Measurements from ENCODE around the gene CACNA2D3.

GRCh38 chr3:54178376-54178775, 56.0 kb downstream of the CACNA2D3 start:
- no peak for TF ChIP-seq CTCF (IDR thresholded peaks at IDR 0.05; ENCODE audit: low read length)
- TF ChIP-seq EZH2phosphoT487 (IDR thresholded peaks at IDR 0.05; ENCODE audit: low read length): no peak
- TF ChIP-seq EZH2 (optimal IDR thresholded peaks at IDR 0.05; ENCODE audit: low read depth, low read length): no peak
